22Rv1 (cell line): Measurements from ENCODE around the gene KIAA1614.

Source experiments
- ZFX ChIP-seq: fragments of 450-650 bp; IDR thresholded peaks from 2 replicates; pipeline ENCODE4 v1.6.1; 2017; ENCODE audit warnings: antibody characterized with exemption, borderline replicate concordance
- TF ChIP-seq, protein P1 (sequence below): fragments of 450-650 bp; IDR thresholded peaks from 2 replicates; pipeline ENCODE4 v1.5.1; 2017; ENCODE audit warnings: mild to moderate bottlenecking

DNA sequence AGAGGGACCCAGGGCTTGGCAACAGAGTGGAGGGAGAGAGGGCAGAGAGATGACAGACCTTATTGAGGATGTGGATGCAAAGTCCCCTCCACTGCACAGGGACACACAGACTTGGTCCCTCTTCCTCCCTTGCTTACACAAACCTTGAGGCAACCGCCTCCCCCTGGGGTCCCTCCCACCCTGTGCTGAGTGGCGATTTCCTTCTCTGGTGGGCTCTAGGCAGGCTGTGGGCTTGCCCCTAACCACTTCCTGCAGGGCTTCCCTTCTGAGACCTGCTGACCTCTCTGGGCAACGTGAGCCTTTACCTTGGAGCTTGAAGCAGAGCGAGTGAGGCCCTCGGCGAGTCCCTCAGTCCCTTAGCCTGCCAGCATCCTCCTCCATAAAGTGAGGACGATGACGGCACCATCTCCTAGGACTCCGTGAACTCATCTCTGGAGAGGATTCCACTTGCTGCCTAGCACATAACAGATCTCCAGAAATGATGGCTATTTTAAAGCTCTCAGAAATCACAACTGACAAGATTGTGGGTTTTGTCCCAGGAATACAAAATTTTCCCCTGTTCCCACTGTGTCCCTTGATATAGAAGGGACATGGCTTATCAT lies 25.0 kb downstream of the KIAA1614 start:
- TF ChIP-seq, protein P1, sequence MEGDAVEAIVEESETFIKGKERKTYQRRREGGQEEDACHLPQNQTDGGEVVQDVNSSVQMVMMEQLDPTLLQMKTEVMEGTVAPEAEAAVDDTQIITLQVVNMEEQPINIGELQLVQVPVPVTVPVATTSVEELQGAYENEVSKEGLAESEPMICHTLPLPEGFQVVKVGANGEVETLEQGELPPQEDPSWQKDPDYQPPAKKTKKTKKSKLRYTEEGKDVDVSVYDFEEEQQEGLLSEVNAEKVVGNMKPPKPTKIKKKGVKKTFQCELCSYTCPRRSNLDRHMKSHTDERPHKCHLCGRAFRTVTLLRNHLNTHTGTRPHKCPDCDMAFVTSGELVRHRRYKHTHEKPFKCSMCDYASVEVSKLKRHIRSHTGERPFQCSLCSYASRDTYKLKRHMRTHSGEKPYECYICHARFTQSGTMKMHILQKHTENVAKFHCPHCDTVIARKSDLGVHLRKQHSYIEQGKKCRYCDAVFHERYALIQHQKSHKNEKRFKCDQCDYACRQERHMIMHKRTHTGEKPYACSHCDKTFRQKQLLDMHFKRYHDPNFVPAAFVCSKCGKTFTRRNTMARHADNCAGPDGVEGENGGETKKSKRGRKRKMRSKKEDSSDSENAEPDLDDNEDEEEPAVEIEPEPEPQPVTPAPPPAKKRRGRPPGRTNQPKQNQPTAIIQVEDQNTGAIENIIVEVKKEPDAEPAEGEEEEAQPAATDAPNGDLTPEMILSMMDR, result no peak
- no peak for TF ChIP-seq ZFX
